Tibial nerve (tissue), 4 donors: ENCODE data around the gene HIPK2. TPM values are rescaled to one million over a fixed set of nuclear protein-coding genes. Genes with fewer than 3 reads are reported as not detected.

ENCODE experiments used
- DNase-seq, 2 donors: peaks; one replicate each; pipeline ENCODE4 v3.0.0-alpha.2; 2019; ENCODE audit warnings: low spot score in 2 of 2
- H3K27ac ChIP-seq, 4 donors: fragments of 200-600 bp; sonication (generic) in 3 of 4; one replicate each; pipeline ENCODE4 v1.5.1; 2017 to 2019; ENCODE audit warnings: mild to moderate bottlenecking in 1 of 4
- H3K27me3 ChIP-seq, 2 donors: fragments of 200-600 bp; sonication (generic) in 1 of 2; one replicate each; pipeline versions ENCODE4 v1.5.1 to v1.6.0; 2017 to 2019
- H3K36me3 ChIP-seq, 3 donors: fragments of 200-600 bp; sonication (generic); one replicate each; pipeline ENCODE4 v1.5.1; 2018 to 2019
- H3K4me1 ChIP-seq, 4 donors: fragments of 200-600 bp; sonication (generic) in 3 of 4; one replicate each; pipeline ENCODE4 v1.5.1; 2017 to 2019
- H3K4me3 ChIP-seq, 4 donors: fragments of 200-600 bp; sonication (generic) in 3 of 4; one replicate each; pipeline ENCODE4 v1.5.1; 2017 to 2019; ENCODE audit warnings: mild to moderate bottlenecking in 1 of 4, moderate library complexity in 1 of 4
- H3K9me3 ChIP-seq, 4 donors: fragments of 200-600 bp; sonication (generic) in 3 of 4; one replicate each; pipeline ENCODE4 v1.5.1; 2017 to 2019
- EP300 ChIP-seq, 2 donors: sonication (generic); formaldehyde crosslinking; IDR thresholded peaks; one replicate each; pipeline ENCODE4 v1.6.1; 2017; ENCODE audit warnings: antibody characterized with exemption in 2 of 2, mild to moderate bottlenecking in 1 of 2
- POLR2A ChIP-seq, 2 donors: fragments of 450-650 bp; IDR thresholded peaks; one replicate each; pipeline ENCODE4 v1.6.1; 2017; ENCODE audit warnings: antibody characterized with exemption in 2 of 2, mild to moderate bottlenecking in 2 of 2, moderate library complexity in 2 of 2
- WGBS, 2 donors: methylation state at CpG; one replicate each; pipeline ENCODE4 v1.1.5; 2018; 5-methylcytosine and 5-hydroxymethylcytosine counted together
- total RNA-seq, 4 donors: library from RNA; depleted of rRNA; stranded (reverse); fragments of >200 nt; gene quantifications; one replicate each; pipeline ENCODE4 v1.1.0, GENCODE V29; 2016
- TF ChIP-seq, protein P1 (sequence below), 5 experiments: fragments of 200-600 bp in 3 of 5; fragments of 450-650 bp in 2 of 5; sonication (generic) in 3 of 5; IDR thresholded peaks; one replicate each; pipeline ENCODE4 v1.5.1; 2016 to 2019; ENCODE audit warnings: antibody characterized with exemption in 5 of 5, mild to moderate bottlenecking in 3 of 5, moderate library complexity in 2 of 5

The HIPK2 gene
- total RNA-seq, 4 donors from 2014 or later = 24.9 to 41.1 (median 29.7) TPM

DNA sequence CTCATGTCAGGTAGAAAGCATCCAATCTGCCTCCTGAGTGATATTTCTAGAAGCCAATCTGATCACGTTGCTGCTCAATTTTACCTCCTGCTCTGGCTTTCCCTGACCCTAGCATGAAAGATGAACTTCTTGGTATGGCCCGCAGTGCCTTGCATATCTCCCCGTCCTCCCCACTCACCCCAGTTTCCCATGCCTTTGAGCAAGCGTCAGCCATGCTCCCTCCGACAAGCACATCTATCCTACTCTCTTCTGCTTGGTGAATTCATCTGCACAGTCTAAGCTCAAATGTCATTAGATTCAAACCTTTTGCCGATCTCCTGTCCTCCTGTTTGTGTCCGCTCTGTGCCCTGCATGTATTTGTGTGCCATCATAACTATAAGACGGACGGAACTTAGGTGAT, 45.1 kb upstream of the HIPK2 start:
- H3K27me3 ChIP-seq = peaks cover 0 to 5% of the 10 kb centered on the region in 2 donors
- TF ChIP-seq POLR2A (IDR thresholded peaks at IDR 0.05) (no peak), EP300 (IDR thresholded peaks at IDR 0.05) (no peak)
- TF ChIP-seq, protein P1, sequence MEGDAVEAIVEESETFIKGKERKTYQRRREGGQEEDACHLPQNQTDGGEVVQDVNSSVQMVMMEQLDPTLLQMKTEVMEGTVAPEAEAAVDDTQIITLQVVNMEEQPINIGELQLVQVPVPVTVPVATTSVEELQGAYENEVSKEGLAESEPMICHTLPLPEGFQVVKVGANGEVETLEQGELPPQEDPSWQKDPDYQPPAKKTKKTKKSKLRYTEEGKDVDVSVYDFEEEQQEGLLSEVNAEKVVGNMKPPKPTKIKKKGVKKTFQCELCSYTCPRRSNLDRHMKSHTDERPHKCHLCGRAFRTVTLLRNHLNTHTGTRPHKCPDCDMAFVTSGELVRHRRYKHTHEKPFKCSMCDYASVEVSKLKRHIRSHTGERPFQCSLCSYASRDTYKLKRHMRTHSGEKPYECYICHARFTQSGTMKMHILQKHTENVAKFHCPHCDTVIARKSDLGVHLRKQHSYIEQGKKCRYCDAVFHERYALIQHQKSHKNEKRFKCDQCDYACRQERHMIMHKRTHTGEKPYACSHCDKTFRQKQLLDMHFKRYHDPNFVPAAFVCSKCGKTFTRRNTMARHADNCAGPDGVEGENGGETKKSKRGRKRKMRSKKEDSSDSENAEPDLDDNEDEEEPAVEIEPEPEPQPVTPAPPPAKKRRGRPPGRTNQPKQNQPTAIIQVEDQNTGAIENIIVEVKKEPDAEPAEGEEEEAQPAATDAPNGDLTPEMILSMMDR (IDR thresholded peaks at IDR 0.05) = no peak
- no peaks in the 10 kb centered on the region for H3K9me3 ChIP-seq
- H3K27ac ChIP-seq = no peak overlapping the region
- WGBS, 2 donors = 91 to 92% methylated on average over 9 of the region's 9 CpGs
- DNase-seq = no peak
- no peak overlapping the region for H3K4me3 ChIP-seq
- no peaks in the 10 kb centered on the region for H3K4me1 ChIP-seq
- no peaks in the 10 kb centered on the region for H3K36me3 ChIP-seq

DNA sequence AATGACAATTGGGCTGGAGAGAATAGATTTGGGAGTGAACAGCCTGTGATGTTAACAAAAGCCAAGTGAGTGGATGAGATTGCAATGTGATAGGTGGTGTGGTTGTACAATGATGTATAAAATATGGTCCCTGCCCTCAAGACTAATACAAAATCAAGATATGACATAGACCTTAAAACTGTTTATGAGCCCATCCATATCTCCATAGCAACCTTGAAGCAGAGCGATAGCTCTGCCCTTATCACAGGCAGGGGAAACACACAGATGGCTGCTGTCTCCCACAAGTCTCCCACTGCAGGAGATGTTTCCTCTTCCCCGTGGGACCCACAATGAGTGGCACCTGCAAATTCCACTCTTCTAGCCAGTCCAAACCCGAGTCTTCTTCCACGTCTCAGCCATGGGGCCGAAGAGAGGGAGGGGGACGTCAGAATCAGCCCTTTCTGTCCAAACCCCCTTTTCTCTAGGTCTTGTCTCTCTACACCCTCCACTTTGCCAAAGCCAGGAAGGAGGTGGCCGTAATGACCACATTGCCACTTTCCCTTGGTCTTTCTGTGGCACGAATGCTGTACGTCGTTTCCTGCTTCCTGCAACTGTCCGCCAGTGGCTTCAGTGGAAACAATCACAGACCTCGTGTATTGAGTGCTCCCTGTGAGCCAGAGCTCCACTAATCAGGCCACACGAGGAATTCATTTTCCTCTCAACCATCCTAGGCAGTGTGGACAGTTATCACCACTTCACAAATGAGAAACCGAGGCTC, 43.7 kb upstream of the HIPK2 start:
- WGBS, 2 donors = 77 to 79% methylated on average over 14 of the region's 14 CpGs
- Histone ChIP-seq H3K4me1 (no peaks in the 10 kb centered on the region), H3K36me3 (no peaks in the 10 kb centered on the region), H3K9me3 (peaks cover 0 to 6% (median 0%) of the 10 kb centered on the region in 4 donors), H3K27ac (no peak overlapping the region), H3K4me3 (no peak overlapping the region), H3K27me3 (peaks cover 0 to 5% of the 10 kb centered on the region in 2 donors)
- TF ChIP-seq POLR2A (IDR thresholded peaks at IDR 0.05) (no peak), EP300 (IDR thresholded peaks at IDR 0.05) (no peak)
- TF ChIP-seq, protein P1 (IDR thresholded peaks at IDR 0.05) = no peak
- no peak for DNase-seq

DNA sequence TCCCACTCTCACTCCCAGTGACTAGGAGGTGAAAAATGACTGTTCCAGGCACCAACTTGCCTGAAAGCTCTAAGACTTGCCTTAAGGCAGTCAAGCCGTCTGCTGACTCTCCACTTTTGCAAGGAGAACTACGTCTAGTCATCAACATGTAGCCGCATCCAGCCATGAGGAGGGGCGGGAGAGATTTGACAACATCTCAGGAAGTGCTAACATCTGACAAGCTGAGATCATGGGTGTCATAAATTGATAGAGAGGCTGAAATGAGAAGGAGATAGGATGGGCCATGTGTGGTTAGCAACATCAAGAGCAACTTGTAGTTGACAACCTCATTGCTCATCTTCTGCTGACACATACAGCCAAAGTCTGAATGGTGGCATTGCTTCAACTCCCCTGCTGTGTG, 42.3 kb upstream of the HIPK2 start:
- DNase-seq = no peak
- no peak overlapping the region for H3K27ac ChIP-seq
- H3K27me3 ChIP-seq = peaks cover 0 to 5% of the 10 kb centered on the region in 2 donors
- TF ChIP-seq EP300 (IDR thresholded peaks at IDR 0.05) = no peak
- no peak for TF ChIP-seq POLR2A (IDR thresholded peaks at IDR 0.05)
- TF ChIP-seq, protein P1 (IDR thresholded peaks at IDR 0.05) = no peak
- peaks cover 0 to 9% (median 0%) of the 10 kb centered on the region in 4 donors for H3K9me3 ChIP-seq
- H3K36me3 ChIP-seq = no peaks in the 10 kb centered on the region
- no peak overlapping the region for H3K4me3 ChIP-seq
- WGBS, 2 donors = 78 to 81% methylated on average over 4 of the region's 4 CpGs
- H3K4me1 ChIP-seq = no peaks in the 10 kb centered on the region

DNA sequence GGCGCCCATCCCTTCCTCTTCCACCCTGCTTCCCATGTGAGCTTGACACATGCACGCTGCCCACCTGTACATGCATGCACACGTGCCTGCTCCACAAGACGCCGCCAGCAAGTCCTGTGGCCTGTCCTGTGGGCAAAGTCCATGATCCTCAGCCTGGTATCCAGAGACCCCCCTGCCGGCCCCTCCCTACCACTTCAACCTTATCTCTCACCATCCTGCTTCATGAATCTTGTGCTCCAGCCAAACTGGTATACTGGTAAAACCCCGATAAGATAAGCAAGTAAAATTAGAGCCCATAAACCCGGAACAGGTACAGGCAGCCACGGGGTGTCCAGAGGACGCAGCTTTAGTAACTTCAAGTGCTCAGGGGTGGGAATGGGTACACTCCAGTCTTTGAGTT, 39.5 kb upstream of the HIPK2 start:
- H3K36me3 ChIP-seq = no peaks in the 10 kb centered on the region
- no peak for TF ChIP-seq EP300 (IDR thresholded peaks at IDR 0.05)
- TF ChIP-seq POLR2A (IDR thresholded peaks at IDR 0.05) = no peak
- TF ChIP-seq, protein P1 (IDR thresholded peaks at IDR 0.05) = no peak
- WGBS, 2 donors = 91 to 95% methylated on average over 10 of the region's 10 CpGs
- no peaks in the 10 kb centered on the region for H3K4me1 ChIP-seq
- H3K27ac ChIP-seq = no peak overlapping the region
- H3K9me3 ChIP-seq = peaks cover 0 to 9% (median 0%) of the 10 kb centered on the region in 4 donors
- no peak overlapping the region for H3K4me3 ChIP-seq
- DNase-seq = no peak
- peaks cover 0 to 5% of the 10 kb centered on the region in 2 donors for H3K27me3 ChIP-seq

DNA sequence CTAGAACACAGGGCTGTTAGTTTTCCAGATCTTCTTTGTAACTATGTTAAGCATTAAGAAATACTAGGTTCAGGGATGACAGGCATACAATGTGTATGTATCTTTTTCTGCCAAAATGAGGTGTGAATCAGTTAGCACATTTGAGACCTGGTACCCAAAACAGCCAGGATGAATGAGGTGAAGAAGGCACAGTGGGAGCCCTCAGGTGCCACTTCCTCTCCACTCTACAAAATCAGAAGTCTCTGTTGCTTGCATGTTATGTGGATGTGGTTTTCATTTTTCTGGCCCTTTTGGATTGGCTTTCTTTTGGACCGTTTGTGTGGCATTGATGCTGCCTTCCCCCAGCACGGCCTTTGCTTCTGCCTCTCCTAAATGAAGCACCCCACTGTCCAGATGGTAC, 35.9 kb upstream of the HIPK2 start:
- Histone ChIP-seq H3K4me1 (no peaks in the 10 kb centered on the region), H3K4me3 (no peak overlapping the region), H3K27ac (no peak overlapping the region), H3K36me3 (no peaks in the 10 kb centered on the region), H3K9me3 (peaks cover 0 to 9% (median 0%) of the 10 kb centered on the region in 4 donors), H3K27me3 (no peaks in the 10 kb centered on the region)
- DNase-seq = no peak
- 82 to 83% methylated on average over 2 of the region's 2 CpGs for WGBS, 2 donors
- TF ChIP-seq, protein P1 (IDR thresholded peaks at IDR 0.05) = no peak
- TF ChIP-seq EP300 (IDR thresholded peaks at IDR 0.05) (no peak), POLR2A (IDR thresholded peaks at IDR 0.05) (no peak)
